Cardiac fibroblast (primary cell): ENCODE results near the gene RAB7A.

Experiments
- DNase-seq, 2 donors: peaks; one replicate each; pipeline versions ENCODE4 v3.0.0 to v3.0.0-alpha.2; 2010; ENCODE audit warnings: low read depth in 2 of 2
- H3K4me3 ChIP-seq, 2 donors: replicated peaks in 1 of 2; 1 replicate in 1 of 2; 2 replicates in 1 of 2; pipeline ENCODE4 v1.5.1; 2011; ENCODE audit warnings: low read depth in 2 of 2, low read length in 2 of 2, mild to moderate bottlenecking in 2 of 2, moderate library complexity in 1 of 2
- CTCF ChIP-seq: IDR thresholded peaks from one replicate; pipeline ENCODE4 v1.5.1; 2011; ENCODE audit warnings: low read depth, mild to moderate bottlenecking, low read length, inconsistent platforms

Gene RAB7A

DNA sequence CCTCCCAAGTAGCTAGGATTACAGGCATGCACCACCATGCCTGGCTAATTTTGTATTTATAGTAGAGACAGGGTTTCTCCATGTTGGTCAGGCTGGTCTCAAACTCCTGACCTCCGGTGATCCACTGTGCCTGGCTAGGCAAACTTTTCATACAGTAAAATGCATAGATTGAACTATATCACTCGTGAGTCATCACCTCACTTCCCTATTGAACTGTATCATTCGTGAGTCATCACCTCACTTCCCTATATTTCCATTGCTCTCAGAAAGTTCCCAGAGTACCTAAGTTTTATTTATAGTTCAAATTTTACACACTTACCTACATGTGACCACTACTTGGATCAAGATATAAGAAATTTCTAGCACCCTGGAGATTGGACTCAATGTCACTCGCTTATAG, 79.8 kb downstream of the RAB7A start:
- peak in 1 of 2 donors; percentile 40 for DNase-seq
- no peak for TF ChIP-seq CTCF
- no peak overlapping the region for H3K4me3 ChIP-seq

DNA sequence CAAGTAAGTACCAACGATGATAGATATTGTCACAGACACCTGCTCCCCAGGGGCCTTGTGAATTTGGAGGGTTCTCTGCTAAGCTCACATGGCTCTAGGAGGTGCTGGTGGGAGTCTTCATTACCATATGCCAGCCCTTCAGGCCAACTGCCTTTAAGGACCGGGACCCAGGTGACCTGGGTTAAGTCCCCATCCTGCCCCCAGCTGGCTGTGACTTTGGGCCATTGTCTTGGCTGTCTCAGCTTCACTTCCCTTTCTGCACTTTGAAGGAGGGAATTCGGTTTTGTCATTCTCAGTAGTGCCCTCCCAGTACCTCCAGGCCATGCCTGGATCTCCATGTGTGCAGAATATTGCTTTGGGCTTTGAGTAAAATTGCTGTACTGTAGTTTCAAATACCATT, 80.6 kb downstream of the RAB7A start:
- H3K4me3 ChIP-seq: no peak overlapping the region
- no peak for DNase-seq
- no peak for TF ChIP-seq CTCF

- DNase-seq: no peak
These were observed 81.3 kb downstream of the RAB7A start for GRCh38 chr3:128807186-128807830.

DNA sequence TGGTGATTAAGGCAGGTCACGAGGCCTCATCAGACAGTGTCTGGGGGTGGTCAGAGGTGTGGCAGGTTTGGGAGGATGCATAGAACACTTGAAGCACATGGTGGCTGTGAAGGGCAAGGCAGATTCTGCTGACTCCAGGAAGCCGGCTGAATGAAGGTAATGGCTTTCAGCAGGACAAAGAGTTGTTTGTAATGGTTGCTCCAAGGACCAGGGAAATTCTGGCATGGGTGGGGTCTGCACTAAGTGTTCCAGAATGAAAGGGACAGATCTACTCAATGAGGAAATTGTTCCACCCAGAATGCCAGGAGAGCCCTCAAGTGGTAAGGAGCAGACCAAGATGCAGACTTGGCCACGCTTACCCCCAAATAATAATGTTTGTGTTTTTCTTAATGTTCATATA, 82.7 kb downstream of the RAB7A start:
- H3K4me3 ChIP-seq: no peak overlapping the region
- TF ChIP-seq CTCF: no peak
- DNase-seq: no peak

More at GRCh38 chr3:128807186-128807830, 81.3 kb downstream of the RAB7A start:
- no peak for TF ChIP-seq CTCF
- no peak overlapping the region for H3K4me3 ChIP-seq

DNA sequence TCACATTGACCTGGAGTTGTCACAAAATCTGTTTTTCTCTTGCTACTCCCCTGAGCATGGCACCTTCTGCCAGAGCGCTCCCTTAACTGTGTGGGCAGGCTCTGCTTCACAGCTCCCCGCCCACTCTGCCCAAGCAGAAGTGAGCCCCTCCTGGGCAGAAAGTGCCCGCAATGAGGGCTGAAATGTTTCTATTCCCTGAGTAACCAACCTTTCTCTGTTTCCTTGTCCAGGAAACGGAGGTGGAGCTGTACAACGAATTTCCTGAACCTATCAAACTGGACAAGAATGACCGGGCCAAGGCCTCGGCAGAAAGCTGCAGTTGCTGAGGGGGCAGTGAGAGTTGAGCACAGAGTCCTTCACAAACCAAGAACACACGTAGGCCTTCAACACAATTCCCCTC, 87.1 kb downstream of the RAB7A start:
- no peak for TF ChIP-seq CTCF
- DNase-seq: no peak
- H3K4me3 ChIP-seq: no peak overlapping the region

DNA sequence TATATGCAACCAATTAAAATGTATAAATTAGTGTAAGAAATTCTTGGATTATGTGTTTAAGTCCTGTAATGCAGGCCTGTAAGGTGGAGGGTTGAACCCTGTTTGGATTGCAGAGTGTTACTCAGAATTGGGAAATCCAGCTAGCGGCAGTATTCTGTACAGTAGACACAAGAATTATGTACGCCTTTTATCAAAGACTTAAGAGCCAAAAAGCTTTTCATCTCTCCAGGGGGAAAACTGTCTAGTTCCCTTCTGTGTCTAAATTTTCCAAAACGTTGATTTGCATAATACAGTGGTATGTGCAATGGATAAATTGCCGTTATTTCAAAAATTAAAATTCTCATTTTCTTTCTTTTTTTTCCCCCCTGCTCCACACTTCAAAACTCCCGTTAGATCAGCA, 88.1 kb downstream of the RAB7A start:
- no peak for TF ChIP-seq CTCF
- no peak overlapping the region for H3K4me3 ChIP-seq
- DNase-seq: no peak
